SHP77 treated with DMSO at 0.1 percent for 48 hours (cell line): ENCODE data around the gene MYBBP1A.

ENCODE experiments used
- DNase-seq: peaks from one replicate; lab custom pipeline; 2025; lab: John Stamatoyannopoulos, UW

Gene MYBBP1A

GRCh38 chr17:4565209-4566141 lies 10.3 kb upstream of the MYBBP1A start:
- DNase-seq = peak; percentile 87

- no peak for DNase-seq
Measured at GRCh38 chr17:4562015-4562969, 7.1 kb upstream of the MYBBP1A start.

- no peak for DNase-seq
Measured at GRCh38 chr17:4560837-4561256, 5.7 kb upstream of the MYBBP1A start.

GRCh38 chr17:4560421-4560820 lies 5.2 kb upstream of the MYBBP1A start, which contains the start of gene GGT6:
Gene GGT6 (minus strand): TSS chr17:4560577. CDS start chr17:4560521, 56 bp downstream.
- no peak for DNase-seq

- DNase-seq = no peak
Measured at GRCh38 chr17:4559966-4560365, 4.8 kb upstream of the MYBBP1A start.

GRCh38 chr17:4559139-4559791 lies 4.1 kb upstream of the MYBBP1A start:
- DNase-seq = no peak

- DNase-seq = no peak
Measured at GRCh38 chr17:4558347-4558971, 3.3 kb upstream of the MYBBP1A start.

GRCh38 chr17:4557626-4558346 lies 2.6 kb upstream of the MYBBP1A start:
- DNase-seq = no peak

GRCh38 chr17:4556996-4557395 lies 1.8 kb upstream of the MYBBP1A start:
- no peak for DNase-seq

GRCh38 chr17:4555873-4556759 lies 932 bp upstream of the MYBBP1A start:
- no peak for DNase-seq

- DNase-seq = no peak
Measured at GRCh38 chr17:4554441-4554996, 665 bp downstream of the MYBBP1A start.

GRCh38 chr17:4553669-4554068 lies 1.5 kb downstream of the MYBBP1A start:
- no peak for DNase-seq

- no peak for DNase-seq
Measured at GRCh38 chr17:4551796-4552525, 3.2 kb downstream of the MYBBP1A start.

GRCh38 chr17:4551141-4551540 lies 4.0 kb downstream of the MYBBP1A start:
- DNase-seq = no peak

GRCh38 chr17:4550534-4551039 lies 4.6 kb downstream of the MYBBP1A start:
- no peak for DNase-seq

- DNase-seq = no peak
Measured at GRCh38 chr17:4549781-4550533, 5.2 kb downstream of the MYBBP1A start.

GRCh38 chr17:4548721-4549531 lies 6.3 kb downstream of the MYBBP1A start:
- no peak for DNase-seq
